Keratinocyte (primary cell): ENCODE measurements around the gene CCNB3.

Source experiments
- EZH2 ChIP-seq: IDR thresholded peaks from one replicate; pipeline ENCODE4 v1.6.1; 2012; ENCODE audit warnings: inconsistent platforms, mild to moderate bottlenecking, low read length, moderate library complexity
- TF ChIP-seq, protein P1 (sequence below), 3 experiments: IDR thresholded peaks in 1 of 3; conservative IDR thresholded peaks in 1 of 3; optimal IDR thresholded peaks in 1 of 3; 2 replicates in 2 of 3; 3 replicates in 1 of 3; pipeline versions ENCODE3 to v1.5.1; 2011; ENCODE audit warnings: low read length in 3 of 3, mild to moderate bottlenecking in 3 of 3, moderate library complexity in 2 of 3, control low read depth in 1 of 3, inconsistent platforms in 1 of 3; ENCODE audit not compliant: insufficient read depth in 2 of 3; ENCODE audit errors: extremely low read depth in 1 of 3

DNA sequence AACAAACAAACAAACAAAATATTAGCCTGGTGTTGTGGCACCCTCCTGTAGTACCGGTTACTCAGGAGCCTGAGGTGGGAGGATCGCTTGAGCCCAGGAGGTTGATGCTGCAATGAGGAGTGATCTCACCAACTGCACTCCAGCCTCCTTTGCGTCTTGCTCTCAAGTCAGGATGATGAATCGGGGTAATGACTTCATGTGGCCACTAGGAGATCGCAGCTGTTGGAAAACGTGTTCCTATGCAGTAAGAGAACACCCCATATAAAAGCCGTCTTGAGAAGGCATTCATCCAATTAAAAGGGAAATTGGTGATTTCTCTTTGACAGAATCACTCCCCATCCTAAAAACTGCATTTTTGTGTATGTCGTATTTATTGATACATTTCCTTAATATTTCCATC is 6.9 kb downstream of the CCNB3 start:
- TF ChIP-seq, protein P1, sequence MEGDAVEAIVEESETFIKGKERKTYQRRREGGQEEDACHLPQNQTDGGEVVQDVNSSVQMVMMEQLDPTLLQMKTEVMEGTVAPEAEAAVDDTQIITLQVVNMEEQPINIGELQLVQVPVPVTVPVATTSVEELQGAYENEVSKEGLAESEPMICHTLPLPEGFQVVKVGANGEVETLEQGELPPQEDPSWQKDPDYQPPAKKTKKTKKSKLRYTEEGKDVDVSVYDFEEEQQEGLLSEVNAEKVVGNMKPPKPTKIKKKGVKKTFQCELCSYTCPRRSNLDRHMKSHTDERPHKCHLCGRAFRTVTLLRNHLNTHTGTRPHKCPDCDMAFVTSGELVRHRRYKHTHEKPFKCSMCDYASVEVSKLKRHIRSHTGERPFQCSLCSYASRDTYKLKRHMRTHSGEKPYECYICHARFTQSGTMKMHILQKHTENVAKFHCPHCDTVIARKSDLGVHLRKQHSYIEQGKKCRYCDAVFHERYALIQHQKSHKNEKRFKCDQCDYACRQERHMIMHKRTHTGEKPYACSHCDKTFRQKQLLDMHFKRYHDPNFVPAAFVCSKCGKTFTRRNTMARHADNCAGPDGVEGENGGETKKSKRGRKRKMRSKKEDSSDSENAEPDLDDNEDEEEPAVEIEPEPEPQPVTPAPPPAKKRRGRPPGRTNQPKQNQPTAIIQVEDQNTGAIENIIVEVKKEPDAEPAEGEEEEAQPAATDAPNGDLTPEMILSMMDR (optimal IDR thresholded peaks at IDR 0.05 in 1 of 3, IDR thresholded peaks at IDR 0.05 in 1 of 3, conservative IDR thresholded peaks at IDR 0.05 in 1 of 3; ENCODE audit: extremely low read depth in 1 of 3, insufficient read depth in 2 of 3, low read length in 3 of 3) = peak in 2 of 3 experiments; percentile 32 to 43
- no peak for TF ChIP-seq EZH2
